Mucosa of rectum (tissue), 2 donors: ENCODE results near the gene HSDL1.

Experiments used
- H3K27ac ChIP-seq, 2 donors: one replicate each; pipeline ENCODE4 v1.7.0; 2013; ENCODE audit warnings: inconsistent platforms in 2 of 2, low read depth in 2 of 2, low read length in 2 of 2
- H3K27me3 ChIP-seq, 2 donors: one replicate each; pipeline ENCODE4 v1.7.0; 2013; ENCODE audit warnings: low read length in 2 of 2; ENCODE audit not compliant: control insufficient read depth in 2 of 2, insufficient read depth in 2 of 2
- H3K36me3 ChIP-seq, 2 donors: one replicate each; pipeline ENCODE4 v1.7.0; 2013; ENCODE audit warnings: low read length in 2 of 2; ENCODE audit not compliant: control insufficient read depth in 2 of 2, insufficient read depth in 2 of 2
- H3K4me1 ChIP-seq, 2 donors: one replicate each; pipeline ENCODE4 v1.7.0; 2013; ENCODE audit warnings: low read length in 2 of 2, mild to moderate bottlenecking in 1 of 2; ENCODE audit not compliant: control insufficient read depth in 2 of 2, insufficient read depth in 2 of 2
- H3K4me3 ChIP-seq, 2 donors: one replicate each; pipeline ENCODE4 v1.7.0; 2013; ENCODE audit warnings: low read length in 2 of 2
- H3K9ac ChIP-seq, 2 donors: one replicate each; pipeline ENCODE4 v1.7.0; 2013; ENCODE audit warnings: low read length in 2 of 2, low read depth in 1 of 2, mild to moderate bottlenecking in 1 of 2
- H3K9me3 ChIP-seq, 2 donors: one replicate each; pipeline ENCODE4 v1.7.0; 2013; ENCODE audit warnings: low read length in 2 of 2; ENCODE audit not compliant: control insufficient read depth in 2 of 2
- donor health status: healthy.
- donor health status: Normal muscosa, but diverticular disease.

The HSDL1 gene

GRCh38 chr16:84139628-84140258 is 5.2 kb downstream of the HSDL1 start:
- Histone ChIP-seq H3K4me3 (no peak overlapping the region), H3K27ac (no peak overlapping the region), H3K36me3 (no peaks in the 10 kb centered on the region), H3K9me3 (no peaks in the 10 kb centered on the region), H3K4me1 (peaks cover 0 to 8% of the 10 kb centered on the region in 2 donors), H3K27me3 (no peaks in the 10 kb centered on the region), H3K9ac (no peak overlapping the region)

- Histone ChIP-seq H3K27ac (no peak overlapping the region), H3K27me3 (no peaks in the 10 kb centered on the region), H3K36me3 (no peaks in the 10 kb centered on the region), H3K4me1 (peaks cover 0 to 3% of the 10 kb centered on the region in 2 donors), H3K4me3 (no peak overlapping the region), H3K9ac (no peak overlapping the region), H3K9me3 (no peaks in the 10 kb centered on the region)
These were observed 6.0 kb downstream of the HSDL1 start for GRCh38 chr16:84138824-84139627.

GRCh38 chr16:84138500-84138823 is 6.5 kb downstream of the HSDL1 start:
- Histone ChIP-seq H3K27me3 (no peaks in the 10 kb centered on the region), H3K4me3 (no peak overlapping the region), H3K36me3 (no peaks in the 10 kb centered on the region), H3K9me3 (no peaks in the 10 kb centered on the region), H3K4me1 (no peaks in the 10 kb centered on the region), H3K27ac (no peak overlapping the region), H3K9ac (no peak overlapping the region)

- H3K36me3 ChIP-seq = no peaks in the 10 kb centered on the region
- no peaks in the 10 kb centered on the region for H3K9me3 ChIP-seq
- H3K4me3 ChIP-seq = no peak overlapping the region
- H3K27ac ChIP-seq = no peak overlapping the region
- H3K4me1 ChIP-seq = no peaks in the 10 kb centered on the region
- no peaks in the 10 kb centered on the region for H3K27me3 ChIP-seq
- no peak overlapping the region for H3K9ac ChIP-seq
These were observed 7.1 kb downstream of the HSDL1 start for GRCh38 chr16:84137769-84138357.

GRCh38 chr16:84137287-84137686 is 7.7 kb downstream of the HSDL1 start:
- Histone ChIP-seq H3K9ac (no peak overlapping the region), H3K27me3 (no peaks in the 10 kb centered on the region), H3K36me3 (no peaks in the 10 kb centered on the region), H3K4me3 (no peak overlapping the region), H3K4me1 (no peaks in the 10 kb centered on the region), H3K9me3 (no peaks in the 10 kb centered on the region), H3K27ac (no peak overlapping the region)

- no peak overlapping the region for H3K4me3 ChIP-seq
- H3K9me3 ChIP-seq = no peaks in the 10 kb centered on the region
- H3K27ac ChIP-seq = no peak overlapping the region
- no peak overlapping the region for H3K9ac ChIP-seq
- no peaks in the 10 kb centered on the region for H3K27me3 ChIP-seq
- H3K36me3 ChIP-seq = no peaks in the 10 kb centered on the region
- no peaks in the 10 kb centered on the region for H3K4me1 ChIP-seq
These were observed 8.4 kb downstream of the HSDL1 start for GRCh38 chr16:84136331-84137125.

- no peak overlapping the region for H3K4me3 ChIP-seq
- no peak overlapping the region for H3K27ac ChIP-seq
- no peaks in the 10 kb centered on the region for H3K4me1 ChIP-seq
These were observed 12.3 kb downstream of the HSDL1 start for GRCh38 chr16:84132527-84133285.

GRCh38 chr16:84131117-84131516 is 13.9 kb downstream of the HSDL1 start:
- Histone ChIP-seq H3K36me3 (peaks cover 6 to 12% of the 10 kb centered on the region in 2 donors), H3K9me3 (no peaks in the 10 kb centered on the region), H3K9ac (no peak overlapping the region), H3K27ac (no peak overlapping the region), H3K4me1 (no peaks in the 10 kb centered on the region), H3K27me3 (no peaks in the 10 kb centered on the region), H3K4me3 (no peak overlapping the region)

More at GRCh38 chr16:84132527-84133285, 12.3 kb downstream of the HSDL1 start:
- Histone ChIP-seq H3K9me3 (no peaks in the 10 kb centered on the region), H3K36me3 (peaks cover 3 to 12% of the 10 kb centered on the region in 2 donors), H3K9ac (no peak overlapping the region), H3K27me3 (no peaks in the 10 kb centered on the region)

GRCh38 chr16:84124257-84125073 is 20.5 kb downstream of the HSDL1 start:
- no peak overlapping the region for H3K27ac ChIP-seq
- no peaks in the 10 kb centered on the region for H3K4me1 ChIP-seq
- H3K9ac ChIP-seq = no peak overlapping the region
- peaks cover 6 to 13% of the 10 kb centered on the region in 2 donors for H3K36me3 ChIP-seq
- H3K9me3 ChIP-seq = no peaks in the 10 kb centered on the region
- no peaks in the 10 kb centered on the region for H3K27me3 ChIP-seq
- H3K4me3 ChIP-seq = no peak overlapping the region
